Activated T-cell treated with anti-CD3 and anti-CD28 coated beads, Interleukin-2, amount 50 U/mL, for 4 hours (primary cell): ENCODE results near the gene SORBS1. TPM values are rescaled to one million over a fixed set of nuclear protein-coding genes. Genes with fewer than 3 reads are reported as not detected.

ENCODE experiments used
- ATAC-seq, 2 donors: fragments of 200-7000 bp; cut with Tn5 transposase; one replicate each; pipeline ENCODE4 v1.10.0; 2021
- DNase-seq: peaks from one replicate; pipeline ENCODE4 v3.0.0-alpha.2; 2020
- H3K27me3 Mint-ChIP-seq: one replicate; pipeline ENCODE4 v1.8.0; 2021; ENCODE audit warnings: low read depth, mixed read lengths
- H3K36me3 Mint-ChIP-seq: one replicate; pipeline ENCODE4 v1.8.0; 2022; ENCODE audit warnings: mixed read lengths; ENCODE audit not compliant: insufficient read depth
- H3K4me1 Mint-ChIP-seq: one replicate; pipeline ENCODE4 v1.8.0; 2021; ENCODE audit warnings: low read depth, mixed read lengths
- H3K4me3 Mint-ChIP-seq: one replicate; pipeline ENCODE4 v1.8.0; 2021; ENCODE audit warnings: mild to moderate bottlenecking, moderate library complexity, mixed read lengths
- H3K9me3 Mint-ChIP-seq: one replicate; pipeline ENCODE4 v1.8.0; 2021; ENCODE audit warnings: mixed read lengths
- total RNA-seq, 3 donors: library from RNA; stranded (reverse); gene quantifications; one replicate each; pipeline ENCODE4 v1.2.1, GENCODE V29; 2021

Gene SORBS1
- total RNA-seq, 3 donors from 2014 or later = 0.32 to 0.46 (median 0.38) TPM

DNA sequence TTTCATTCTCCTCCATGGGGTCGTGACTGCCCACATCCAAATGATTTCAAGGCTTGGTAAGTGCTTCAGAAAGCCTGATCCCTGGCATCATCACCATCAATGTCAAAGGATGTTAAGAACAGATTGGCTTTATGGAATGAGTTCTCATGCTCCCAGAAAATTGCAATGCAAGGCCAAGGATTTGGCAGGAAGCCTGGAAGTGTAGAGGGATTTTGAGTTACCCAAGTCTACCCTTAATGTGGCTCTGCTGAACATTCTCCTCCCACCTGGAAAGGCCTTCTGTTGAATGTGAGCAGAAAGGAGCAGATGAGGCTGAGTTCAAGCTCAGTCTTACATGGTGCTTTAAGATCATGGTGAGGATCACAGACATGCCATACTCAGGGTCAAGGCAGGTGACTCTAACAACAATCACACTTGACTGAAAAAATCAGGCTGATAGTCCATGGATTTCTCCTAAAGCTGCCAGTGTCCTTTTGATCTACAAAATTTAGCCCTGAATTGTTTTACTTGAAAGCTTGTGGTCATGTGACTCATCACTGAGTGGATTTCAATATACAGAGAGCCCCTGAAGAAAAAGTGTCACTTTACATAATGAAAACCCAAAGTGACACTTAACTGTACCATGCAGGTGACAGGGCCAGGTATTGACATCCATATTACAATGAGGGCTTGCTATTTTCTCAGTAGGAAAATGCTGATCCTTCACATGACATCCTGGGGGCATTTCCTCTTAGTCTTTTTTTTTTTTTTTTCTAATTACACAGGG, 159.3 kb downstream of the SORBS1 start:
- no peaks in the 10 kb centered on the region for H3K9me3 Mint-ChIP-seq

DNA sequence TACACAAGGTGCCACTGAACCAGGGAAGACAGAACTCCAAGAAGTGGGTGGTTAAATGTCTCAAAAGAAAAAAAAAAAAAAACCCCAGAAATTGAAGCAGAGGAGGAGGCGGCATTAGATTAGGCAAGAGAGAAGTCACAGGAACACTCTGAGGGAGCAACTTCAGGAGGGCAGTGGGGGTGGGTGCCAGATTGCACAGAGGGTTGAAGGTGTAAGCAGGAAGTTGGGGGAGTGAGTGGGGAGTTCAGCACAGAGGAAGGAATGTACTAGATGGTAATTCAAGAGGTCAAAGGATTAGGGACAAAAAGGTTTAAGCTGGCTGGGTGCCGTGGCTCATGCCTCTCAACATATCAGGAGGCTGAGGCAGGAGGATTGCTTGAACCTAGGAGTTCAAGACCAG, 160.4 kb downstream of the SORBS1 start:
- no peak overlapping the region for H3K4me3 Mint-ChIP-seq
- ATAC-seq = no peak
- no peaks in the 10 kb centered on the region for H3K4me1 Mint-ChIP-seq

More for the DNA sequence above, 159.3 kb downstream of the SORBS1 start:
- Mint-ChIP-seq H3K36me3 (no peaks in the 10 kb centered on the region), H3K27me3 (no peaks in the 10 kb centered on the region), H3K4me3 (no peak overlapping the region), H3K4me1 (no peaks in the 10 kb centered on the region)
- DNase-seq (no peak), ATAC-seq (peak; percentile 37 to 46)

DNA sequence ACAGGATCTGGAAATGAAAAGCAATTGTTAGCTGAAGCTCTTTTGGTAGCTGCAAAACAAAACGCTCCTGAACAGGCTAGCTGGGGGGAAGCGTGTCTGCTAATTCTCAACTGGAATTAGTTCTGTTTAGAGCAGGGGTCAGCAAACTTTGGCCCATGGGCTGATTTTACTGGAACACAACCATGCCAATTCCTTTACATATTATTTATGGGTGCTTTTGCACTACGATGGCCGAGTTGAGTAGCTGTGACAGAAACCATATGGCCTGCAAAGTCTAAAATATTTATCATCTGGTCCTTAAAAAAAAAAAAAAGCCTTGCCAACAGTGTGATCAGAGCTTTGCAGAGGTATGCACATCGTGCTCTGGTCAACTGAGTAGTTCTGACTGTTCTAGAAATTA, 162.0 kb downstream of the SORBS1 start:
- H3K36me3 Mint-ChIP-seq = no peaks in the 10 kb centered on the region
- no peak for ATAC-seq

More for the DNA sequence above, 160.4 kb downstream of the SORBS1 start:
- H3K36me3 Mint-ChIP-seq = no peaks in the 10 kb centered on the region
- no peaks in the 10 kb centered on the region for H3K9me3 Mint-ChIP-seq
- H3K27me3 Mint-ChIP-seq = no peaks in the 10 kb centered on the region
- DNase-seq = no peak

DNA sequence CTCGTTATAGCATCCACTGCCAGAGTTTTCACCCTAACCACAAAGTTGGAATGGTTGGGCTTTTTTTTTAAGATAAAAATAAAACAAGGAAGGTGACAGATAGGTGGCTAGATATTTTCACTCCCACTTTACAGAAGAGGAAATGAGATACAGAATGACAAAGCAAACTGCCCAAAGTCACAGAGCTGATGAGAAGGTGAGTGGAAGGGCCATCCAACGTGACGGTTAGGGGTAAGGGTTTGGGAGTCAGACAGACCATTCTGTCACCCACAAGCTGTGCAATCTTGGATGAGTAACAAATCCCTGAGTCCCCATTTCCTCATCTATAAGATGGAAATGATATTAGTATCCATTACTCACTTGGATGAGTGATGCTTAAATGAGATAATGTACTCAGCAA, 163.4 kb downstream of the SORBS1 start:
- Mint-ChIP-seq H3K9me3 (no peaks in the 10 kb centered on the region), H3K4me3 (no peak overlapping the region), H3K4me1 (no peaks in the 10 kb centered on the region), H3K36me3 (no peaks in the 10 kb centered on the region), H3K27me3 (no peaks in the 10 kb centered on the region)
- ATAC-seq = no peak
- DNase-seq = no peak

More for the DNA sequence above, 162.0 kb downstream of the SORBS1 start:
- Mint-ChIP-seq H3K4me1 (no peaks in the 10 kb centered on the region), H3K9me3 (no peaks in the 10 kb centered on the region), H3K27me3 (no peaks in the 10 kb centered on the region), H3K4me3 (no peak overlapping the region)
- no peak for DNase-seq

DNA sequence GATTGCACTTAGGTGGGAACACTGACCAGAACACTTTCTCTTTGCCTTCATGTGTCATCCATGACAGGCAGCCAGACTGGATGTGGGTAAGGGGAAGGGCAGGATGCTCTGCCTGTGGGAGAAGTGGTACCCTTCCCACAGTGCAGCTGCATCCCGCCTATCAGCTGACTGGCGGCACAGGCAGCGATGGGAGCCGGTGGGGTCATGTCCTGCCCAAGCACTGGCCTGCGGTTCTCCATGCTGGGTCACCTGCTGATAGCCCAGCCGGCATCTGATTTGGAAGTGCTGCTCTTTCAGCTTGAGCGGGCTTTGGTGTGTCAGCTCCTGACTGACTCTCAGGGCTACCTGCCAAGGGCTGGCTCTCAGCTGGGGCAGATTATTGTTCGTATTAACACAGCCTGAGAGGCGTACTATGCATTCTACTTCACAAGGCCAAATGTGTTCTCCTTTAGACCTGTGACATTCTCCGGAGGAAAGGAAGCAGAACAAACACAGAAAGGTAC, 165.2 kb downstream of the SORBS1 start:
- no peaks in the 10 kb centered on the region for H3K4me1 Mint-ChIP-seq
- no peaks in the 10 kb centered on the region for H3K27me3 Mint-ChIP-seq
- no peak for DNase-seq
- H3K9me3 Mint-ChIP-seq = no peaks in the 10 kb centered on the region
- H3K4me3 Mint-ChIP-seq = no peak overlapping the region
- no peaks in the 10 kb centered on the region for H3K36me3 Mint-ChIP-seq
- ATAC-seq = no peak

DNA sequence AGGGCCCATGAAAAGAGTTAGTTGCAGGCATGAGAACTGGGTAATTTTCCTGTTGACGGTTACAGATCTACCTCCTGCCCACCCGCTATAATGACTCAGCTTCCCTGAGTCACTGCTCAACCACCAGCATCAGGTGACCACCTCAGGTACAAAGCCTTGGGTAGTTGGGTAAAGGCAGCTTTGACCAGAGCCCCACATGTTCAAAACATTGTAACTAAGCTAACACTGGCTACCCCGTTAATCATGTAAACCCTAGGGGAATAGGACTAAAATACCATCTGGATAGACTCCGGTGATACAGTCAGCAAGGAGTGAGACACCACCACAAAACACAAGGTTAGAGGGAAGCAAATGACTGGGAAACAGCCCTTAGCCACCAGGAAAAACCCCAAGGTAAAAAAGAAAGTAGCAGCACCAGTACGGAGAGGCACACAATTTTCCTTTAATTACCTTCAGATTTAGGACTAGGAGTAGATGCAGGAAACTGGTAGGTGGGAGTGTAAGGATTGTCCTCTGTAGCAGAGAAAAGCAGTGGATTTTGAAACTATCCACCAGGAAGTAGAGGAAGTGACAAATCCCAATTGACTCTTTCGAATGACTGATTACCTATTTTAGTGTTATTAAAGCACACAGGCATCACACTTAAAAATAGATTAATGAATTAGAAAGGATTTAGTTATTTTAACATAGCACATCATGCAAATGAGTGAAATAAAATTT, 166.8 kb downstream of the SORBS1 start:
- no peaks in the 10 kb centered on the region for H3K4me1 Mint-ChIP-seq
- H3K36me3 Mint-ChIP-seq = no peaks in the 10 kb centered on the region
- H3K4me3 Mint-ChIP-seq = no peak overlapping the region
- DNase-seq = no peak
- peak in 1 of 2 donors; percentile 37 for ATAC-seq
- no peaks in the 10 kb centered on the region for H3K9me3 Mint-ChIP-seq
- no peaks in the 10 kb centered on the region for H3K27me3 Mint-ChIP-seq

DNA sequence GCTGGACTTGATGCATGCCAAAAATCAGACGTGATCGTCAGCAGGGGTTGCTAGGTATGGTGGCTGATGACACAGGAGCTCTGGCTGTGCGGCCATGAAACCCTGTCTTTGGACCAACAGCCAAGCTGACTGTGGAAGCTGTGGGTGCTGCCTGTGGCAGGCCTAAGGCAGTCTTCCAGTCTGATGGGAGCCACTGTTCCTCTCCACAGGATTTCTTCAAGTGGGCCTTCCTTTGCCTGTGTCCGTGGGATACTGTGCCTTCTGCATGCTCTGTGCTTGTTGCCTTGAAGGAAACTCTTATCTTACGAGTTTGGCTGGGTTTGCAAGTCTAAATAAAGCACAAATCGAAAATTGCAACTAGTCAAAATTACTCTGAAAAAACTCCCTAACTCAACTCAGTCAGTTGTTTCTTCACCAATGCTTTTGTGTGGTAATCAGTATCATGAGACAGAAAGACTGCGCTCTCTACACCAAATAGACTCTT, 168.4 kb downstream of the SORBS1 start:
- Mint-ChIP-seq H3K36me3 (no peaks in the 10 kb centered on the region), H3K4me1 (no peaks in the 10 kb centered on the region), H3K4me3 (no peak overlapping the region), H3K9me3 (no peaks in the 10 kb centered on the region), H3K27me3 (no peaks in the 10 kb centered on the region)
- DNase-seq (no peak), ATAC-seq (no peak)

DNA sequence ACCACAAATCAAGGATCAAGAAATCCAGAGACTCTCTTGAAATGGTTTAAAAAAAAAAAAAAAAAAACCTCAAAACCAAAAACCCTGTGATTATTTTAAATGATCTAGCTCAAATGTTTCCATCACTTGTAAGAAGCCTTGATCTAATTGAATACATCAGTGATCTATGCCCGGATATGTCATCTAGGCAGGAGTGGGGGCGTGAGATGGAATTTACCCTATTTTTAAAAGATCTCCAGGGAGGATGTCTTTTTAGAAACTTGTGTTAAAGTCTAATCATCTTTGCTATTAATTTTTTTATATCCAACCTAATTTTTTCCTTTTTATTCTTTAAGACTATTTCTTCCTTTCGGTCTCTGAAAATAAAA, 169.0 kb downstream of the SORBS1 start:
- Mint-ChIP-seq H3K36me3 (no peaks in the 10 kb centered on the region), H3K4me1 (no peaks in the 10 kb centered on the region), H3K9me3 (no peaks in the 10 kb centered on the region), H3K27me3 (no peaks in the 10 kb centered on the region), H3K4me3 (no peak overlapping the region)
- ATAC-seq = no peak
- no peak for DNase-seq

DNA sequence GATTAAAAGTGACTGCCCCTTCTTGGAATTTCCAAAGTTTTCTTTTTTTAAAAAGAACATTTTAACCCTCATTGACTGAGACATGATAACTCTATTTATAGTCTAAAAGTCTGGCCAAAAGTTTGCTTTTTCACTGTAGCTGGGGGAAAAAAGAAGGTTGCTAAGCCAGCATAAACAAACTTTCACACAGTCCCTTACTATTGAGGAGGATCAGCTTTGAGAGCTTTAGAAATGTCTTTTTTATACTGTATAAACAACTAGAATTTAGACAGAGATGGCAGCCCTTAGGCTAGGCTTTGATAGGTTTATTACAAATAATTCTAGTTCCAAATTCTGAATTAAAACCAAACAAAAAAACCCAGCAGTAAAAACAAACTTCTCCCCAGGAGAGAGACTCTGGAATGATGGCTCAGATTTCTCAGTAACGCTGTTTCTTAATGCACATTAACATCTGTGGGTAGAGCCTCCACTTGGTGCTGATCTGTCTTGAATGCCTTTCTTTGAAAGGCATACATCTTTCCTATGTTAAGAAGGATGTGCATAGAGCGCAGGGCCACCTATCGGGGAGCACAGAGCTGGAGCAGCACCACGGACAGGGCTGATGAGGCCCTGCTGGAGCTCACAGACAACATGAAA, 169.5 kb downstream of the SORBS1 start:
- no peak for ATAC-seq
- no peaks in the 10 kb centered on the region for H3K9me3 Mint-ChIP-seq
- H3K36me3 Mint-ChIP-seq = no peaks in the 10 kb centered on the region
- no peaks in the 10 kb centered on the region for H3K4me1 Mint-ChIP-seq
- DNase-seq = no peak
- no peaks in the 10 kb centered on the region for H3K27me3 Mint-ChIP-seq
- no peak overlapping the region for H3K4me3 Mint-ChIP-seq

DNA sequence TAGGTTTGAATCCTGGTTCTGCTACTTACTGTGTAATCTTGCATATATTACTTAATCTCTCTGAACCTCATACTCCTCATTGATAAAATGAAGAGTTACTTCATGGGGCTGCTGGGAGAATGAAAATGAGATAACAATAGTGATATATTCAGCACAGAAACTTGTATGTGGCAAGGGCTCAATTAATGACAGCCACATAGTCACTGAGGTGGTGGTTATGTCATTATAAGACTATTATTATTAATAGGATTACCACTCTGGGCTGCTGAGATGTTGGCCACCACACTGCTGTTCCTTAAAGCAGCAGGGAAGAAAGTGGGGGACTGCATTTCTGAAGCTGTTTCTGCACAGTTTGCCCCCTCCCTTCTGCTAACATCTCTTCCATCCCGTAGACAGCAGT, 170.0 kb downstream of the SORBS1 start:
- no peak for DNase-seq

DNA sequence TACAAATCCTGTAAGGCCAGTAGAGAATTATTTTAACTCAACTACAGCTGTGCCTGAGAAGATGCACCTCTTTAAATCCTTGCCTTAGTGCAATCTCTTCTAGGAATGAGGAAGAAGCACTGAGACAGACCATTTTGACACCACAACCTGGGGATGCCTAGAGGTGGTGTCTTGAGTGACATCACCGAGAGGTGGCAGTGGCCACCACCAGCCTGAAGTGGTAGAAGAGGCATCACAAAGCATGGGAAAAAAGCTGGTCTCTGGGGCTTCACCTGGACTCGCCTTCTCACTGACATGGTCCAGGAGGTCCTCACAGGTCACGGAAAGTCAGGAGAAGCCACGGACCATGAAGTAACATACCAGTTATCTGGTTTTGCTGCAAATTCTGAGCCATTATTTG, 171.2 kb downstream of the SORBS1 start:
- Mint-ChIP-seq H3K4me3 (no peak overlapping the region), H3K27me3 (no peaks in the 10 kb centered on the region), H3K9me3 (no peaks in the 10 kb centered on the region), H3K4me1 (no peaks in the 10 kb centered on the region), H3K36me3 (no peaks in the 10 kb centered on the region)
- ATAC-seq (no peak), DNase-seq (no peak)

More for the DNA sequence above, 170.0 kb downstream of the SORBS1 start:
- no peaks in the 10 kb centered on the region for H3K27me3 Mint-ChIP-seq
- H3K4me3 Mint-ChIP-seq = no peak overlapping the region
- no peaks in the 10 kb centered on the region for H3K9me3 Mint-ChIP-seq
- no peak for ATAC-seq
- H3K36me3 Mint-ChIP-seq = no peaks in the 10 kb centered on the region
- no peaks in the 10 kb centered on the region for H3K4me1 Mint-ChIP-seq

DNA sequence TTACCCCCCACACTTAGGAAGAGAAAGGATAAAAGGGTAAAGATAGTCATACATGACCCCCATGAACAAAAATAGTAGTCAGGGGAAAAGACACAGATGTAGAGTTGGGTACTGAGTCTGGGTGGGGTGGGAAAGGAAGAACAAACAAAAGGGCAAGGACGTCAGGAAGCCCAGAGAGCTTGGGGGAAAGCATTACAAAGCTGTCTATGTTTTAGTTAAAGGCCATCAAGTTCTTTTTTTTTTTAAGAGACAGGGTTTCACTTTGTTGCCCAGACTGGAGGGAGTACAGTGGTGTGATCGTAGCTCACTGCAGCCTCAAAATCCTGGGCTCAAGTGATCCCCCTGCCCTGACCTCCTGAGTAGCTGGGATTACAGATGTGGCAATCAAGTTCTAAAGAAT, 172.0 kb downstream of the SORBS1 start:
- DNase-seq (no peak), ATAC-seq (no peak)
- peaks cover 2% of the 10 kb centered on the region for H3K4me1 Mint-ChIP-seq
- H3K4me3 Mint-ChIP-seq = no peak overlapping the region
- H3K36me3 Mint-ChIP-seq = no peaks in the 10 kb centered on the region
- no peaks in the 10 kb centered on the region for H3K9me3 Mint-ChIP-seq
- H3K27me3 Mint-ChIP-seq = peaks cover under 1% of the 10 kb centered on the region

DNA sequence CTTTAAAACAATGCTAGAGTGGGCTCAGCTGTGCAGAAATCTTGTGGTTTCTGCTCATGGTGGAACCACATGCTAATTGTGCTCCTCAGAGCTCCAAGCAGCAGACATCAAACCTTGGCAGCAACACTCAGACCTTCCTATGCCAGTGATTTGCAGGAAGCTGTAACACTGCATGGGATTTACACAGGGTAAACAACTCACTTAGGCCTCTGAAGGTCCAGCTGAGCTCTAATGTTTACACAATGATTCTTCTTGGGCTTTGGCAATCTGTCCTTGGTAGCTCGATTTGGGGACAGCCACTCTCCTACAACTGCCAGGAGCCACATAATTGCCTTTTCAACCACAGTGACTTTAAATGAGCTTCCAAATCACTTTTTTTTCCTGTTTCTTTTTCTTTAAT, 172.6 kb downstream of the SORBS1 start:
- H3K4me1 Mint-ChIP-seq = peaks cover 3% of the 10 kb centered on the region
- H3K9me3 Mint-ChIP-seq = no peaks in the 10 kb centered on the region
- no peak for DNase-seq
- no peak overlapping the region for H3K4me3 Mint-ChIP-seq
- H3K36me3 Mint-ChIP-seq = no peaks in the 10 kb centered on the region
- H3K27me3 Mint-ChIP-seq = peaks cover 2% of the 10 kb centered on the region
- ATAC-seq = no peak

DNA sequence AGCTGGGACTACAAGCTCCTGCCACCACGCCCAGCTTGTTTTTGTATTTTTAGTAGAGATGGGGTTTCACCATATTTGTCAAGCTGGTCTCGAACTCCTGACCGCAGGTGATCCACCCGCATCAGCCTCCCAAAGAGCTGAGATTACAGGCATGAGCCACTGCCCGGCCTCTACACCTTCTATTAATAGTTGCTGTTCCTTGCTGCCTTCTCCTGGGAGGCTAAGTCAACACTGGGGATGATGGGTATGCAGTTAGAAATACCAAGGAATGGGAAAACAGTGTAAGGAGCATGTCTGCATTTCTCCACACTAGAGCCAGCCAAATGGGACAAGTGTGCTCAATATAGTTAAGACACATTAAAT, 173.1 kb downstream of the SORBS1 start:
- peaks cover 3% of the 10 kb centered on the region for H3K4me1 Mint-ChIP-seq
- ATAC-seq = no peak
- no peaks in the 10 kb centered on the region for H3K9me3 Mint-ChIP-seq
- H3K27me3 Mint-ChIP-seq = peaks cover 2% of the 10 kb centered on the region
- DNase-seq = no peak
- H3K36me3 Mint-ChIP-seq = no peaks in the 10 kb centered on the region
- H3K4me3 Mint-ChIP-seq = no peak overlapping the region
